Measurements from ENCODE around the gene TCERG1L. TPM values are rescaled to one million over a fixed set of nuclear protein-coding genes. Genes with fewer than 3 reads are reported as not detected.

The TCERG1L gene
- total RNA-seq, 2 experiments from 2014 or later: 0.06 TPM; not detected in 1

GRCh38 chr10:131168238-131168875, 143.2 kb downstream of the TCERG1L start:
- Histone ChIP-seq H3K9me3 (ENCODE audit: control insufficient read depth in 1 of 2, insufficient read depth in 1 of 2, low read length in 2 of 2) (peaks cover 0 to 29% of the 10 kb centered on the region in 2 experiments), H3K36me3 (ENCODE audit: insufficient read depth, low read length) (no peaks in the 10 kb centered on the region), H3K4me3 (ENCODE audit: low read length) (no peak overlapping the region), H3K27ac (ENCODE audit: low read depth in 1 of 2, low read length in 2 of 2) (no peak overlapping the region), H3K27me3 (ENCODE audit: control insufficient read depth in 1 of 2, insufficient read depth in 2 of 2, low read length in 2 of 2) (no peaks in the 10 kb centered on the region), H3K4me1 (ENCODE audit: insufficient read depth, low read length) (no peaks in the 10 kb centered on the region)
- Mint-ChIP-seq H3K9me3 (no peaks in the 10 kb centered on the region), H3K4me3 (no peak overlapping the region), H3K27ac (no peak overlapping the region), H3K36me3 (ENCODE audit: low read depth) (no peaks in the 10 kb centered on the region), H3K27me3 (no peaks in the 10 kb centered on the region), H3K4me1 (ENCODE audit: low read depth) (no peaks in the 10 kb centered on the region)
- ATAC-seq (ENCODE audit: poor library complexity) (no peak), DNase-seq (no peak)
- CTCF ChIA-PET: no interaction called here
- POLR2A ChIA-PET: no interaction called here
- intact Hi-C loops (cut with DNase I, micrococcal nuclease): loop anchor here in 1 of 2 experiments (10.0 kb wide), 1 partner anchor 616 kb away; no protein-coding TSS in a partner anchor
- no peak for TF ChIP-seq CTCF (IDR thresholded peaks at IDR 0.05)

GRCh38 chr10:131167036-131167860, 144.3 kb downstream of the TCERG1L start:
- no peak overlapping the region for H3K4me3 Mint-ChIP-seq

GRCh38 chr10:131166486-131166885, 145.0 kb downstream of the TCERG1L start:
- no peak overlapping the region for H3K27ac Mint-ChIP-seq
- H3K27ac ChIP-seq (ENCODE audit: low read depth in 1 of 2, low read length in 2 of 2): no peak overlapping the region
- H3K36me3 ChIP-seq (ENCODE audit: insufficient read depth, low read length): no peaks in the 10 kb centered on the region
- H3K27me3 ChIP-seq (ENCODE audit: control insufficient read depth in 1 of 2, insufficient read depth in 2 of 2, low read length in 2 of 2): no peaks in the 10 kb centered on the region
- no peaks in the 10 kb centered on the region for H3K9me3 Mint-ChIP-seq
- H3K4me1 Mint-ChIP-seq (ENCODE audit: low read depth): peaks cover 9% of the 10 kb centered on the region
- no peak overlapping the region for H3K4me3 Mint-ChIP-seq
- intact Hi-C loops (cut with DNase I, micrococcal nuclease): loop anchor here in 1 of 2 experiments (10.0 kb wide), 1 partner anchor 618 kb away; no protein-coding TSS in a partner anchor
- no peak overlapping the region for H3K4me3 ChIP-seq (ENCODE audit: low read length)
- no peak for TF ChIP-seq CTCF (IDR thresholded peaks at IDR 0.05)
- ATAC-seq (ENCODE audit: poor library complexity) (no peak), DNase-seq (peak in 1 of 14 experiments; percentile 16)
- ChIA-PET POLR2A (no interaction called here), CTCF (no interaction called here)
- no peaks in the 10 kb centered on the region for H3K36me3 Mint-ChIP-seq (ENCODE audit: low read depth)
- H3K4me1 ChIP-seq (ENCODE audit: insufficient read depth, low read length): peaks cover 3% of the 10 kb centered on the region
- no peaks in the 10 kb centered on the region for H3K27me3 Mint-ChIP-seq
- peaks cover 0 to 29% of the 10 kb centered on the region in 2 experiments for H3K9me3 ChIP-seq (ENCODE audit: control insufficient read depth in 1 of 2, insufficient read depth in 1 of 2, low read length in 2 of 2)

More at GRCh38 chr10:131167036-131167860, 144.3 kb downstream of the TCERG1L start:
- no peak overlapping the region for H3K27ac ChIP-seq (ENCODE audit: low read depth in 1 of 2, low read length in 2 of 2)
- Mint-ChIP-seq H3K9me3 (no peaks in the 10 kb centered on the region), H3K36me3 (ENCODE audit: low read depth) (no peaks in the 10 kb centered on the region), H3K4me1 (ENCODE audit: low read depth) (peaks cover 9% of the 10 kb centered on the region), H3K27me3 (no peaks in the 10 kb centered on the region), H3K27ac (no peak overlapping the region)
- POLR2A ChIA-PET: no interaction called here
- CTCF ChIA-PET: no interaction called here
- no peak for TF ChIP-seq CTCF (IDR thresholded peaks at IDR 0.05)
- peaks cover 0 to 25% of the 10 kb centered on the region in 2 experiments for H3K9me3 ChIP-seq (ENCODE audit: control insufficient read depth in 1 of 2, insufficient read depth in 1 of 2, low read length in 2 of 2)
- ATAC-seq (ENCODE audit: poor library complexity) (no peak), DNase-seq (peak in 1 of 14 experiments; percentile 25)
- H3K27me3 ChIP-seq (ENCODE audit: control insufficient read depth in 1 of 2, insufficient read depth in 2 of 2, low read length in 2 of 2): no peaks in the 10 kb centered on the region
- H3K4me1 ChIP-seq (ENCODE audit: insufficient read depth, low read length): peaks cover 3% of the 10 kb centered on the region
- H3K4me3 ChIP-seq (ENCODE audit: low read length): no peak overlapping the region
- H3K36me3 ChIP-seq (ENCODE audit: insufficient read depth, low read length): no peaks in the 10 kb centered on the region
- intact Hi-C loops (cut with DNase I, micrococcal nuclease): loop anchor here in 1 of 2 experiments (10.0 kb wide), 1 partner anchor 618 kb away; no protein-coding TSS in a partner anchor

Data from CD4-positive, alpha-beta T cell (primary cell).